GM12801 (cell line): ENCODE results near the gene EFCAB6.

ENCODE experiments used
- CTCF ChIP-seq: IDR thresholded peaks from one replicate; pipeline ENCODE4 v1.5.1; 2011; ENCODE audit warnings: control low read depth; ENCODE audit not compliant: insufficient read length; ENCODE audit errors: extremely low read depth

The EFCAB6 gene

GRCh38 chr22:43743131-43743530, 69.0 kb downstream of the EFCAB6 start:
- TF ChIP-seq CTCF: no peak

GRCh38 chr22:43742154-43742950, 69.8 kb downstream of the EFCAB6 start:
- TF ChIP-seq CTCF: no peak

- TF ChIP-seq CTCF: no peak
Measured at GRCh38 chr22:43740587-43741270, 71.4 kb downstream of the EFCAB6 start.

- no peak for TF ChIP-seq CTCF
Measured at GRCh38 chr22:43739851-43740379, 72.2 kb downstream of the EFCAB6 start.

GRCh38 chr22:43737150-43737828, 74.8 kb downstream of the EFCAB6 start:
- TF ChIP-seq CTCF: no peak

GRCh38 chr22:43736651-43737050, 75.5 kb downstream of the EFCAB6 start:
- TF ChIP-seq CTCF: no peak
